B cell (primary cell): ENCODE results near the gene DMXL2.

Experiments
- CTCF ChIP-seq: fragments of 200-600 bp; IDR thresholded peaks from one replicate; pipeline ENCODE4 v1.8.0; 2022; ENCODE audit warnings: antibody characterized with exemption, mild to moderate bottlenecking
- EZH2 ChIP-seq: IDR thresholded peaks from 2 replicates; pipeline ENCODE4 v1.6.1; 2012; ENCODE audit warnings: borderline replicate concordance, low read depth, mild to moderate bottlenecking, moderate library complexity, low read length; ENCODE audit not compliant: insufficient read depth, poor library complexity, severe bottlenecking

- TF ChIP-seq CTCF, result no peak
- TF ChIP-seq EZH2, result no peak
Observed at GRCh38 chr15:51602484-51602883, 20.1 kb downstream of the DMXL2 start.
